ENCODE measurements around the gene UIMC1.

UIMC1 gene

DNA sequence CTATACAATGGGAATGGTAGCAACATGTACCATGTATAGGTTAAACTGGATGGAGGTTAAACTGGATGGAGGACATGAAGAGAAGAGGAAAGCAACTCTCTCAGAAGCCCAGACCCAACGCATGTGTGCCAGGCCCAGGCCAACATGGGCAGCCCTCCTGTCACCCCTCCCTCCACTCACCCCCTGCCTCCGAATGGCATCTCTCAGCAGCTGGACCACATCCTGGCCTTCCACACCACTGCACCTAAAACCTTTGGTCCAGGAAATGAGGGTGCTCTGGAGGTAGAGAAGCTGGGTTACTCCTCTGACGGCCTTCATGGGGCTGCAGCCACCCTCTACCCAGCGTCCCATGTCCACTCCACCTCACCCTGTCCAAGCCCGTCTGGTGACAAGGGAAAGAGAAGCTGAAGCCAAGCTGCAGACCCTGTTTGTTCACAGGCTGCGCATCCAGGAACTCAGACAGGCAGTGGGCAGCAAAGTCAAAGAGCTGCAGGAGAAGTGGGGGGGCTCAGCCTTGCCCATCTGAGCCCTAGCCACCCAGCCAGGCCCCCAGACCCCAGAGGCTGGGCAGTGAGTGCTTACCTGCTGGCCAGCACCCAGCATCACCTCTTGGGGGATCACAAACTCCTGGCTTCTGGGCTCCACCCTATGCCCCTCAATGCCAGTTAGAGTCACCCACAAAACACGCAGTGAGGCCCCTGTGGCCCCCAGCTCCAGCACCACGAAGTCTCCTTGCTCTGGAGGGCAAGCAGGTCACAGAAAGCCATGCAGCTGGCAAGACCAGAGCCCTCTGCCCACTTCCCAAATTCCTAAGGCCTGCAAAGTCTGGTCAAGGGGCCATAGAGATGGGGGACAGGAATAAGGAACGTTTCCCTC, 115.9 kb downstream of the UIMC1 start:
- Histone ChIP-seq H3K79me2 (ENCODE audit: insufficient read depth, low read length) (no peaks in the 10 kb centered on the region), H3K27ac (ENCODE audit: low read depth, low read length) (no peak overlapping the region), H3F3A (ENCODE audit: insufficient read depth) (no peaks in the 10 kb centered on the region), H3K27me3 (ENCODE audit: low read length) (no peaks in the 10 kb centered on the region), H4K20me1 (ENCODE audit: low read depth, low read length) (no peaks in the 10 kb centered on the region), H3K36me3 (ENCODE audit: low read length) (no peaks in the 10 kb centered on the region), H3K4me3 (ENCODE audit: insufficient read depth, low read length, poor library complexity, severe bottlenecking) (no peak overlapping the region), H3K9me3 (ENCODE audit: insufficient read depth, low read length) (no peaks in the 10 kb centered on the region), H3K9ac (ENCODE audit: low read length) (no peak overlapping the region), H2AFZ (ENCODE audit: low read depth, low read length, severe bottlenecking) (no peak overlapping the region), H3K4me2 (ENCODE audit: low read depth, low read length, poor library complexity, severe bottlenecking) (no peak overlapping the region), H3K9me2 (replicated peaks; ENCODE audit: insufficient read depth, low read length) (no peaks in the 10 kb centered on the region)
- TF ChIP-seq EZH2phosphoT487 (conservative IDR thresholded peaks at IDR 0.05; ENCODE audit: low read length), result no peak
- TF ChIP-seq, protein P1, sequence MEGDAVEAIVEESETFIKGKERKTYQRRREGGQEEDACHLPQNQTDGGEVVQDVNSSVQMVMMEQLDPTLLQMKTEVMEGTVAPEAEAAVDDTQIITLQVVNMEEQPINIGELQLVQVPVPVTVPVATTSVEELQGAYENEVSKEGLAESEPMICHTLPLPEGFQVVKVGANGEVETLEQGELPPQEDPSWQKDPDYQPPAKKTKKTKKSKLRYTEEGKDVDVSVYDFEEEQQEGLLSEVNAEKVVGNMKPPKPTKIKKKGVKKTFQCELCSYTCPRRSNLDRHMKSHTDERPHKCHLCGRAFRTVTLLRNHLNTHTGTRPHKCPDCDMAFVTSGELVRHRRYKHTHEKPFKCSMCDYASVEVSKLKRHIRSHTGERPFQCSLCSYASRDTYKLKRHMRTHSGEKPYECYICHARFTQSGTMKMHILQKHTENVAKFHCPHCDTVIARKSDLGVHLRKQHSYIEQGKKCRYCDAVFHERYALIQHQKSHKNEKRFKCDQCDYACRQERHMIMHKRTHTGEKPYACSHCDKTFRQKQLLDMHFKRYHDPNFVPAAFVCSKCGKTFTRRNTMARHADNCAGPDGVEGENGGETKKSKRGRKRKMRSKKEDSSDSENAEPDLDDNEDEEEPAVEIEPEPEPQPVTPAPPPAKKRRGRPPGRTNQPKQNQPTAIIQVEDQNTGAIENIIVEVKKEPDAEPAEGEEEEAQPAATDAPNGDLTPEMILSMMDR (IDR thresholded peaks at IDR 0.05; ENCODE audit: insufficient read depth, low read length, poor library complexity, severe bottlenecking), result no peak

DNA sequence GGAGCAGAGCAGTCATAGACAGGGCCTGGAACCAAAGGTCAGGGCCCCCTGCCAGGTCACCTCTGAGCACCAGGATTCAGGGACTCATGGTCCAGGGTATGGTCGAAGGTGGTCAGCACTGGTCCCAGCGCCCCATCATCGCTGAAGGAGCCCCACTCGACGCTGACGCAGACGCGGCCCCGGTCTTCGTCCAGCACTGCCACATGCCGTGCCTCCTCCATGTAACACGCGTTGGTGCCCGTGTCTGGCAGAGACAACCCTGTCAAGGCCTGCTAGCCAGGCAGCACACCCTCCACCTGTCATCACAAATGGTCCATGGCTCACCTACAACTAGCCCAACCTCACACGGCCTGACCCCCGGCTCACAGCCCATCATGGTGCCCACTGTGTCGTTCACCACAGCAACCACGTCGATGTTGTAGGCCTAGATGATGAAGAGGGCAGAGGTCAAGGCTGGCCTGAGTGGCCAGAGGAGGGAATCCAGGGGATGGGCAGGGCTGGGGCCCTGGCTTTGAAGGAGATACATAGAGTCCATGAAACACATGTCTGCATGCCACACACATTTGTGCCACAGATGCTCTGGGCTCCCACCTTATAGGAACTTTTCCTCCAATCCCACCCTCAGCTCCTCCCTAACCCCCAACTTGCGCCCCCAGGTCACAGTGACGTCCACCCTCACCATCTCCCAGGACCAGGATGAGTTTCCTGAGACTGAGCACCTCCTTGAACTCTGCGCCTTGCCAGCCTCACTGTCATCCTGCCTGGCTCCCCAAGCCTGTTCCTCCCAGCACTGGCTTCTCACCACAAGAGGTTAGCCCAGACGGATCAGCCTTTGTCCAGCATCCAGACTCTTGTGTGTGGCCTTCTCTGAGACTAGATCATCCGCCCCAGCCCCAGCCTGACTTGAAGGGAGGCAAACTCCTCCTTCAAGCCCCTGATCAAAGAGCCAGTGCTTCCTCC, 117.0 kb downstream of the UIMC1 start:
- no peak overlapping the region for H3K4me2 ChIP-seq (ENCODE audit: low read depth, low read length, poor library complexity, severe bottlenecking)
- no peaks in the 10 kb centered on the region for H3K79me2 ChIP-seq (ENCODE audit: insufficient read depth, low read length)
- no peaks in the 10 kb centered on the region for H3K36me3 ChIP-seq (ENCODE audit: low read length)

DNA sequence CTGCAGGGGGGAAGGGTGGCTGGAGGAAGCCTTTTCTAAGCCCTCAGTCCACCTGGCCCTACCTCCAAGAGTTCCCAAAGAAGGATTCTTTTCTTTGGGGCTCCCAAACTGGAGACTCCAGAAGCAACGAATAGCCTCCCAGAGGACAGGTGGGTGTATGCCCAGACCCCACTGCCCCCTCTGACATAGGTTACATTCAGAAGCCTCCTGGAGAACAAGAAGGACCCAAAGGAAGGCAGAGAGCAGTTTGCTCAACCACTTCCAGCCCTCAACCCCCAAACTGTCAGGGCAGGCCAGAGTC, 117.8 kb downstream of the UIMC1 start:
- Histone ChIP-seq H3K9me2 (replicated peaks; ENCODE audit: insufficient read depth, low read length) (no peaks in the 10 kb centered on the region), H3K27me3 (ENCODE audit: low read length) (no peaks in the 10 kb centered on the region), H3K4me3 (ENCODE audit: insufficient read depth, low read length, poor library complexity, severe bottlenecking) (no peak overlapping the region), H2AFZ (ENCODE audit: low read depth, low read length, severe bottlenecking) (no peak overlapping the region), H3K9me3 (ENCODE audit: insufficient read depth, low read length) (no peaks in the 10 kb centered on the region), H3K36me3 (ENCODE audit: low read length) (no peaks in the 10 kb centered on the region), H3K9ac (ENCODE audit: low read length) (no peak overlapping the region), H3K79me2 (ENCODE audit: insufficient read depth, low read length) (no peaks in the 10 kb centered on the region), H4K20me1 (ENCODE audit: low read depth, low read length) (no peaks in the 10 kb centered on the region), H3K27ac (ENCODE audit: low read depth, low read length) (no peak overlapping the region), H3F3A (ENCODE audit: insufficient read depth) (no peaks in the 10 kb centered on the region), H3K4me2 (ENCODE audit: low read depth, low read length, poor library complexity, severe bottlenecking) (no peak overlapping the region)
- no peak for TF ChIP-seq EZH2phosphoT487 (conservative IDR thresholded peaks at IDR 0.05; ENCODE audit: low read length)
- TF ChIP-seq, protein P1 (IDR thresholded peaks at IDR 0.05; ENCODE audit: insufficient read depth, low read length, poor library complexity, severe bottlenecking), result no peak

More for the DNA sequence above, 117.0 kb downstream of the UIMC1 start:
- H3K9ac ChIP-seq (ENCODE audit: low read length), result no peak overlapping the region
- no peak for TF ChIP-seq EZH2phosphoT487 (conservative IDR thresholded peaks at IDR 0.05; ENCODE audit: low read length)
- TF ChIP-seq, protein P1 (IDR thresholded peaks at IDR 0.05; ENCODE audit: insufficient read depth, low read length, poor library complexity, severe bottlenecking), result no peak
- no peak overlapping the region for H3K4me3 ChIP-seq (ENCODE audit: insufficient read depth, low read length, poor library complexity, severe bottlenecking)
- no peak overlapping the region for H3K27ac ChIP-seq (ENCODE audit: low read depth, low read length)
- no peak overlapping the region for H2AFZ ChIP-seq (ENCODE audit: low read depth, low read length, severe bottlenecking)
- no peaks in the 10 kb centered on the region for H3K9me3 ChIP-seq (ENCODE audit: insufficient read depth, low read length)
- no peaks in the 10 kb centered on the region for H4K20me1 ChIP-seq (ENCODE audit: low read depth, low read length)
- no peaks in the 10 kb centered on the region for H3K9me2 ChIP-seq (replicated peaks; ENCODE audit: insufficient read depth, low read length)
- H3K27me3 ChIP-seq (ENCODE audit: low read length), result no peaks in the 10 kb centered on the region
- no peaks in the 10 kb centered on the region for H3F3A ChIP-seq (ENCODE audit: insufficient read depth)

All from SU-DHL-6 (cell line).